Esophagus squamous epithelium (tissue), 5 donors: Measurements from ENCODE around the gene CREB3L1. TPM values are rescaled to one million over a fixed set of nuclear protein-coding genes. Genes with fewer than 3 reads are reported as not detected.

Source experiments
- DNase-seq: peaks from one replicate; lab custom pipeline; 2025; lab: John Stamatoyannopoulos, UW
- H3K27ac ChIP-seq, 4 donors: fragments of 200-600 bp; sonication (generic); one replicate each; pipeline ENCODE4 v1.5.1; 2016 to 2019; ENCODE audit warnings: mild to moderate bottlenecking in 1 of 4
- H3K27me3 ChIP-seq, 4 donors: fragments of 200-600 bp; sonication (generic); 1 replicate in 3 of 4; 2 replicates in 1 of 4; pipeline versions ENCODE4 v1.5.1 to v1.6.0; 2017 to 2021; ENCODE audit warnings: antibody characterized with exemption in 1 of 4
- H3K36me3 ChIP-seq, 3 donors: fragments of 200-600 bp; sonication (generic); one replicate each; pipeline ENCODE4 v1.5.1; 2016 to 2019
- H3K4me1 ChIP-seq, 3 donors: fragments of 200-600 bp; sonication (generic); one replicate each; pipeline ENCODE4 v1.5.1; 2017 to 2019
- H3K4me3 ChIP-seq, 4 donors: fragments of 200-600 bp; sonication (generic); 1 replicate in 3 of 4; 2 replicates in 1 of 4; pipeline ENCODE4 v1.5.1; 2016 to 2019; ENCODE audit warnings: mild to moderate bottlenecking in 2 of 4, moderate library complexity in 1 of 4
- H3K9me3 ChIP-seq, 3 donors: fragments of 200-600 bp; sonication (generic); one replicate each; pipeline ENCODE4 v1.5.1; 2016 to 2019
- CTCF ChIP-seq, 6 experiments: fragments of 450-650 bp in 4 of 6; fragments of 200-600 bp in 2 of 6; sonication (generic) in 2 of 6; IDR thresholded peaks; one replicate each; pipeline ENCODE4 v1.5.1; 2016 to 2019; ENCODE audit warnings: antibody characterized with exemption in 6 of 6, mild to moderate bottlenecking in 4 of 6, moderate library complexity in 4 of 6
- POLR2A ChIP-seq, 4 donors: fragments of 450-650 bp; IDR thresholded peaks; one replicate each; pipeline ENCODE4 v1.6.1; 2017; ENCODE audit warnings: antibody characterized with exemption in 4 of 4, mild to moderate bottlenecking in 4 of 4, moderate library complexity in 3 of 4
- WGBS, 2 donors: methylation state at CpG; one replicate each; pipeline ENCODE4 v1.1.5; 2018; 5-methylcytosine and 5-hydroxymethylcytosine counted together
- intact Hi-C: fragments of 100-400 bp; cut with DNase I; formaldehyde crosslinking; loops from one replicate; pipeline ENCODE4 v1.15.0; 2022
- total RNA-seq, 4 donors: library from RNA; depleted of rRNA; stranded (reverse); fragments of >200 nt; gene quantifications; one replicate each; pipeline ENCODE4 v1.1.0, GENCODE V29; 2016
- donor health status: DM: yes; HTN: yes; CAD: no.

The CREB3L1 gene
- total RNA-seq, 4 donors from 2014 or later = 0.13 to 2.1 (median 0.63) TPM

GRCh38 chr11:46273511-46274205, 3.8 kb upstream of the CREB3L1 start:
- Histone ChIP-seq H3K36me3 (no peaks in the 10 kb centered on the region), H3K9me3 (no peaks in the 10 kb centered on the region), H3K4me3 (no peak overlapping the region), H3K4me1 (peaks cover 11 to 63% (median 33%) of the 10 kb centered on the region in 3 donors), H3K27ac (peak overlapping the region; percentile 66 to 85 (median 72)), H3K27me3 (peaks cover 0 to 31% (median 1%) of the 10 kb centered on the region in 4 donors)
- TF ChIP-seq CTCF (IDR thresholded peaks at IDR 0.05) (no peak), POLR2A (IDR thresholded peaks at IDR 0.05) (no peak)
- 55 to 57% methylated on average over 5 of the region's 7 CpGs for WGBS, 2 donors
- no peak for DNase-seq
- intact Hi-C loops = no loop called here

DNA sequence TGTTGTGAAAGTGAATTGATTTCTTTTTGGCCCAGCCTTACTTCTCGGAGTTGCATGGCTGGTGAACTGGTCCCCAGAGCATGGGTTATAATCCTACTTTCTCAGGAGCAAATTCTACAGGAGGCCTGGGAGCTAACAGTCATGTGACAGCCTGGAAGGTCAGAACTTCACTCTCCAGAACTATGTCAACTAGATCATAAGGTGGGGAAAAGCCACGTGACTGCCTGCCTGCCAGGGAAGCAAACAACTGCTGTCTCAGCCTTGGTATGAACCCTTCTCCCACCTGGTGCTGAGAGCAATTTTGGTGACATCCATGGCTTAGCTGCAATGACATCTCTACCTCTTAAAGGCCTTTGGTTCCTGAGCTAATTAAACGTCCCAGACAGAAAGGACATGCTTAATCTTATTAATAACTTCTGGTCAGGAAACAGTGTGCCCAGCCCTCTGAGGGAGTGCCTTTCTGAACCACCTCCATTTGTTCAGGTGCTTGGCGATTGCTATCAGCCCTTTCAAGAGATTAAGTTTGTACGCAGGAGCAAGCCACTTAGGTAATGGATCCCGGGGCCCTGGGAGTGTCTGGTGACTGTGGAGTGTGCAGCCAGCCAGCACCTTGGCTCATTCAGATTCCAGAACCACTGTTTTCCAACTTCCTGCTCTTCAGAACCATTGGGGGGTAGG, 1.4 kb upstream of the CREB3L1 start:
- no peak for DNase-seq
- H3K4me1 ChIP-seq = peaks cover 11 to 82% (median 33%) of the 10 kb centered on the region in 3 donors
- TF ChIP-seq POLR2A (IDR thresholded peaks at IDR 0.05) = no peak
- no peak for TF ChIP-seq CTCF (IDR thresholded peaks at IDR 0.05)
- no peaks in the 10 kb centered on the region for H3K36me3 ChIP-seq
- peaks cover 0 to 56% (median 1%) of the 10 kb centered on the region in 4 donors for H3K27me3 ChIP-seq
- H3K4me3 ChIP-seq = no peak overlapping the region
- 37 to 42% methylated on average over 3 to 5 of the region's 6 CpGs for WGBS, 2 donors
- no peak overlapping the region for H3K27ac ChIP-seq
- intact Hi-C loops = no loop called here
- H3K9me3 ChIP-seq = no peaks in the 10 kb centered on the region

GRCh38 chr11:46277313-46277621, 195 bp upstream of the CREB3L1 start:
- Histone ChIP-seq H3K27ac (peak overlapping the region in 1 of 4 donors; percentile 59), H3K36me3 (no peaks in the 10 kb centered on the region), H3K4me1 (peaks cover 11 to 83% (median 31%) of the 10 kb centered on the region in 3 donors), H3K9me3 (no peaks in the 10 kb centered on the region), H3K27me3 (peaks cover 0 to 65% (median 1%) of the 10 kb centered on the region in 4 donors), H3K4me3 (peak overlapping the region; percentile 33 to 73 (median 49))
- intact Hi-C loops = no loop called here
- DNase-seq = no peak
- TF ChIP-seq POLR2A (IDR thresholded peaks at IDR 0.05) = no peak
- no peak for TF ChIP-seq CTCF (IDR thresholded peaks at IDR 0.05)
- WGBS, 2 donors = 7 to 10% methylated on average over 8 of the region's 8 CpGs

GRCh38 chr11:46278387-46279125, 1.1 kb downstream of the CREB3L1 start:
- no peak for DNase-seq
- Histone ChIP-seq H3K4me3 (peak overlapping the region; percentile 33 to 73 (median 49)), H3K36me3 (no peaks in the 10 kb centered on the region), H3K27me3 (peaks cover 0 to 69% (median 1%) of the 10 kb centered on the region in 4 donors), H3K4me1 (peaks cover 11 to 70% (median 18%) of the 10 kb centered on the region in 3 donors), H3K9me3 (no peaks in the 10 kb centered on the region), H3K27ac (peak overlapping the region; percentile 9 to 60 (median 43))
- intact Hi-C loops = no loop called here
- WGBS, 2 donors = 37 to 63% methylated on average over 4 to 12 of the region's 22 CpGs
- TF ChIP-seq POLR2A (IDR thresholded peaks at IDR 0.05) = no peak
- TF ChIP-seq CTCF (IDR thresholded peaks at IDR 0.05) = peak in 3 of 6 experiments; percentile 12 to 26 (median 15)
